ENCODE measurements around the gene MRPL19. TPM values are rescaled to one million over a fixed set of nuclear protein-coding genes. Genes with fewer than 3 reads are reported as not detected.

Gene MRPL19
- total RNA-seq, 2 donors from 2014 or later = 34.1 to 47.5 TPM

DNA sequence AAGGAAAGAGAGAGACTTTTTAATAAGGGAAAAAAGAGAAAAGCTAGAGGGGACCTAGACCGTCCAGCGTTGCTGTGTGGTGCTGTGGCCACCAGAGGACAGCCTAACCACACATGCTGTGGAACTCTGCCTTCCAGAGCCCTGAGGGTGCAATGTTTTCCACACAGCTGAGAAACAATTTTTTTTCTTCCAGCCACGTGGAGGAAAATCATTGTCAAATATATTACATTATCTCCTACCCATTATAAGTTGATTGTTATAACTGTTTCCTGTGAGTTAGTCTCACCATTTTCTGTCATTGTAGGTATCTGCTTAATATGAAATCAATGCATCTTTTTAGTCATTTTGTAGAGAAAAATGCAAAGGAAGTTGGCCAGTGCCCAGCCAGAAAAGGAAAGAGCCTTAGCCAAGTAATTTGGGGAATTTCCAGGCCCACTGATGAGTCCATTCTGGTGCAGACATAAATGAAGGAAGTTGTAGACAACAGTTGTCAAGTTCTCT, 5.9 kb upstream of the MRPL19 start:
- Histone ChIP-seq H3K27ac (no peak overlapping the region), H3K4me3 (no peak overlapping the region), H3K9me3 (no peaks in the 10 kb centered on the region), H3K4me1 (replicated peaks) (peaks cover 5% of the 10 kb centered on the region), H3K36me3 (no peaks in the 10 kb centered on the region), H3K27me3 (replicated peaks; ENCODE audit: insufficient read depth) (no peaks in the 10 kb centered on the region)
- 0% methylated on average over 3 of the region's 3 CpGs for WGBS
- intact Hi-C loops (cut with DNase I) = loop anchor here (5.0 kb wide), 1 partner anchor 37 kb away; no protein-coding TSS in a partner anchor
- no peak for TF ChIP-seq POLR2A (IDR thresholded peaks at IDR 0.05)
- TF ChIP-seq POLR2AphosphoS5 (IDR thresholded peaks at IDR 0.05) = peak; percentile 22
- TF ChIP-seq, protein P1, sequence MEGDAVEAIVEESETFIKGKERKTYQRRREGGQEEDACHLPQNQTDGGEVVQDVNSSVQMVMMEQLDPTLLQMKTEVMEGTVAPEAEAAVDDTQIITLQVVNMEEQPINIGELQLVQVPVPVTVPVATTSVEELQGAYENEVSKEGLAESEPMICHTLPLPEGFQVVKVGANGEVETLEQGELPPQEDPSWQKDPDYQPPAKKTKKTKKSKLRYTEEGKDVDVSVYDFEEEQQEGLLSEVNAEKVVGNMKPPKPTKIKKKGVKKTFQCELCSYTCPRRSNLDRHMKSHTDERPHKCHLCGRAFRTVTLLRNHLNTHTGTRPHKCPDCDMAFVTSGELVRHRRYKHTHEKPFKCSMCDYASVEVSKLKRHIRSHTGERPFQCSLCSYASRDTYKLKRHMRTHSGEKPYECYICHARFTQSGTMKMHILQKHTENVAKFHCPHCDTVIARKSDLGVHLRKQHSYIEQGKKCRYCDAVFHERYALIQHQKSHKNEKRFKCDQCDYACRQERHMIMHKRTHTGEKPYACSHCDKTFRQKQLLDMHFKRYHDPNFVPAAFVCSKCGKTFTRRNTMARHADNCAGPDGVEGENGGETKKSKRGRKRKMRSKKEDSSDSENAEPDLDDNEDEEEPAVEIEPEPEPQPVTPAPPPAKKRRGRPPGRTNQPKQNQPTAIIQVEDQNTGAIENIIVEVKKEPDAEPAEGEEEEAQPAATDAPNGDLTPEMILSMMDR (IDR thresholded peaks at IDR 0.05) = peak; percentile 68 to 86 (median 79)
- peak; percentile 28 for DNase-seq (ENCODE audit: low spot score)

DNA sequence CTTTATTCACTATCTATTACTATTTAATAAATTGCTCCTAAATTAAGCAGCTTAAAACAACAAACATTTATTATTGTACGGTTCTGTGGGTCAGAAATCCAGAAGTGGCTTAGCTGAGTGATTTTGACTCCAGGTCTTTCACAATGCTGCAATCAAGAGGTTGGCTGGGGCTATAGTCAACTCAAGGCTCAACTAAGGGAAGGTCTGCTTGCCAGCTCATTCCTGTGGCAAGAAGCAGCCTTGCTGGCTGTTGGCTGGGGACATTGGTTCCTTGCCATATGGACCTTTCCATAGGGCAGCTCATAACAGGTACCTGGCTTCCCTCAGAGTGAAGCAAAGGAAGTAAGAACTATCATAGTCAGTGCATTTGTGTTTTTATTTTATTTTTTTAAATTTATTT, 5.0 kb upstream of the MRPL19 start:
- Histone ChIP-seq H3K27me3 (replicated peaks; ENCODE audit: insufficient read depth) (no peaks in the 10 kb centered on the region), H3K4me1 (replicated peaks) (peaks cover 5% of the 10 kb centered on the region), H3K36me3 (no peaks in the 10 kb centered on the region), H3K9me3 (no peaks in the 10 kb centered on the region), H3K4me3 (no peak overlapping the region), H3K27ac (no peak overlapping the region)
- no peak for DNase-seq (ENCODE audit: low spot score)
- TF ChIP-seq, protein P1 (IDR thresholded peaks at IDR 0.05) = no peak
- TF ChIP-seq POLR2A (IDR thresholded peaks at IDR 0.05) (no peak), POLR2AphosphoS5 (IDR thresholded peaks at IDR 0.05) (no peak)
- intact Hi-C loops (cut with DNase I) = loop anchor here (5.0 kb wide), 1 partner anchor 36 kb away; no protein-coding TSS in a partner anchor
- WGBS = 100% methylated on average over 1 of the region's 1 CpG

DNA sequence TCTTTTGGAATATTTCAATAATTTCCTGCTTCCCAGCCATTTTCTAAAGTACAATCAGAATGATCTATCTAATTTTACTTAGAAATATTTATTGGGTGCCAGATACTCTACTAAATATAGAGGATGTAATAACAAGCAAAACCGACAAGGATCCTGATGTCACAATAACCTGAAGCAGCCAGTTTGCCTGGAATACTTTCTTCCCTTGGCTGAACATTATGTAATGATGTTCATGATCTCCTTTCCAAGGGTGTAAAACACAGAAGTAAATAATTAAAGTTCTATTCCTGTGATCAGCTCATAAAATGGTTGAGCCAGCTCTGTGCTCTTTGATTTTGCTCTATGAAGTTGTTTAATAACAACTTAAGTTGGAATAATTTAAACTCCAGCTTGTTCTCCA, 2.6 kb upstream of the MRPL19 start:
- peak; percentile 17 for DNase-seq (ENCODE audit: low spot score)
- WGBS = 33% methylated on average over 1 of the region's 1 CpG
- no peak overlapping the region for H3K4me3 ChIP-seq
- intact Hi-C loops (cut with DNase I) = loop anchor here (5.0 kb wide), 1 partner anchor 33 kb away; no protein-coding TSS in a partner anchor
- peak overlapping the region; percentile 40 to 47 for H3K27ac ChIP-seq
- H3K4me1 ChIP-seq (replicated peaks) = peaks cover 5% of the 10 kb centered on the region
- TF ChIP-seq POLR2A (IDR thresholded peaks at IDR 0.05) (no peak), POLR2AphosphoS5 (IDR thresholded peaks at IDR 0.05) (peak; percentile 68)
- TF ChIP-seq, protein P1 (IDR thresholded peaks at IDR 0.05) = peak in 1 of 4 experiments; percentile 3
- no peaks in the 10 kb centered on the region for H3K36me3 ChIP-seq
- H3K27me3 ChIP-seq (replicated peaks; ENCODE audit: insufficient read depth) = no peaks in the 10 kb centered on the region
- no peaks in the 10 kb centered on the region for H3K9me3 ChIP-seq

DNA sequence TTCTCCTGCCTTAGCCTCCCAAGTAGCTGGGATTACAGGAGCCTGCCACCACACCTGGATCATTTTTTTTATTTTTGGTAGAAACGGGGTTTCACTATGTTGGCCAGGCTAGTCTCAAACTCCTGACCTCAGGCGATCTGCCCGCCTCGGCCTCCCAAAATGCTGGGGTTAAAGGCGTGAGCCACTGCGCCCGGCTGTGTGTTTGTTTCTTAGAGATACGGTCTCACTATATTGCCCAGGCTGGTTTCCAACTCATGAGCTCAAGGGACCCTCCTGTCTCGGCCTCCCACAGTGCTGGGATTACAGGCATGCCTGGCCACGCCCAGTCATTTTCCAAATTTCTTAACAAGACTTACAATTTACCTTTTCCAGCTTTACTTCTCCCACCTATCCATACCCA, 940 bp upstream of the MRPL19 start:
- no peaks in the 10 kb centered on the region for H3K9me3 ChIP-seq
- TF ChIP-seq POLR2A (IDR thresholded peaks at IDR 0.05) (no peak), POLR2AphosphoS5 (IDR thresholded peaks at IDR 0.05) (no peak)
- TF ChIP-seq, protein P1 (IDR thresholded peaks at IDR 0.05) = no peak
- 96% methylated on average over 10 of the region's 10 CpGs for WGBS
- H3K36me3 ChIP-seq = no peaks in the 10 kb centered on the region
- intact Hi-C loops (cut with DNase I) = no loop called here
- peak overlapping the region in 1 of 2 donors; percentile 47 for H3K27ac ChIP-seq
- H3K4me3 ChIP-seq = no peak overlapping the region
- H3K4me1 ChIP-seq (replicated peaks) = peaks cover 5% of the 10 kb centered on the region
- no peaks in the 10 kb centered on the region for H3K27me3 ChIP-seq (replicated peaks; ENCODE audit: insufficient read depth)
- no peak for DNase-seq (ENCODE audit: low spot score)

DNA sequence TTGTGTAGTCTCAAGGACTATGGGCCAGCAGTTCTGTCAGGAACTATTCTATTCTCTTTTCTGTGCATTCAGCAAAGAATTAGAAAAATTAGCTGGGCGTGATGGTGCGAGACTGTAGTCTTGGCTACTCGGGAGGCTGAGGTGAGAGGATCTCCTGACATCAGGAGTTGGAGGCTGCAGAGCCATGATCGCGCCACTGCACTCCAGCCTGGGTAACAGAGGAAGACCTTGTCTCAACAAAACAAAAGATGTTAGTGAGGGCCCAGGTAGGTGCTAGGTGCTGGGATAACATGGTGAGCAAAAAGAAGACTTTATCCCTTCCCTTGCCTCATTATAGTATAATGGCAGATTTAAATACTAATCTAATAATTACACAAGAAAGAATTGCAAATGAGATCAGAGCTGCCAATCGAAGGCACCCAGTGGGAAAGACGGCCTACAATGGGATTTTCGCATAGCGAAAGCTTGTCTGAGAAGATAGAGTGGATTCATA, 447 bp upstream of the MRPL19 start:
- Histone ChIP-seq H3K36me3 (no peaks in the 10 kb centered on the region), H3K4me1 (replicated peaks) (peaks cover 5% of the 10 kb centered on the region), H3K9me3 (no peaks in the 10 kb centered on the region), H3K4me3 (peak overlapping the region; percentile 84), H3K27ac (peak overlapping the region; percentile 70 to 78), H3K27me3 (replicated peaks; ENCODE audit: insufficient read depth) (no peaks in the 10 kb centered on the region)
- no peak for DNase-seq (ENCODE audit: low spot score)
- 79% methylated on average over 9 of the region's 9 CpGs for WGBS
- intact Hi-C loops (cut with DNase I) = no loop called here
- TF ChIP-seq POLR2AphosphoS5 (IDR thresholded peaks at IDR 0.05) (no peak), POLR2A (IDR thresholded peaks at IDR 0.05) (no peak)
- TF ChIP-seq, protein P1 (IDR thresholded peaks at IDR 0.05) = no peak
